HPDE6-E6E7 (cell line): ENCODE results near the gene PARP1.
"Not testable (repeated sequence)": the region's sequence is repeated elsewhere in the genome, so short reads cannot be mapped to it uniquely, and the experiment has no call there.

ENCODE experiments used
- DNase-seq: peaks from one replicate; pipeline ENCODE4 v3.0.0; 2011; ENCODE audit warnings: missing footprints; ENCODE audit errors: extremely low spot score

Gene PARP1

DNA sequence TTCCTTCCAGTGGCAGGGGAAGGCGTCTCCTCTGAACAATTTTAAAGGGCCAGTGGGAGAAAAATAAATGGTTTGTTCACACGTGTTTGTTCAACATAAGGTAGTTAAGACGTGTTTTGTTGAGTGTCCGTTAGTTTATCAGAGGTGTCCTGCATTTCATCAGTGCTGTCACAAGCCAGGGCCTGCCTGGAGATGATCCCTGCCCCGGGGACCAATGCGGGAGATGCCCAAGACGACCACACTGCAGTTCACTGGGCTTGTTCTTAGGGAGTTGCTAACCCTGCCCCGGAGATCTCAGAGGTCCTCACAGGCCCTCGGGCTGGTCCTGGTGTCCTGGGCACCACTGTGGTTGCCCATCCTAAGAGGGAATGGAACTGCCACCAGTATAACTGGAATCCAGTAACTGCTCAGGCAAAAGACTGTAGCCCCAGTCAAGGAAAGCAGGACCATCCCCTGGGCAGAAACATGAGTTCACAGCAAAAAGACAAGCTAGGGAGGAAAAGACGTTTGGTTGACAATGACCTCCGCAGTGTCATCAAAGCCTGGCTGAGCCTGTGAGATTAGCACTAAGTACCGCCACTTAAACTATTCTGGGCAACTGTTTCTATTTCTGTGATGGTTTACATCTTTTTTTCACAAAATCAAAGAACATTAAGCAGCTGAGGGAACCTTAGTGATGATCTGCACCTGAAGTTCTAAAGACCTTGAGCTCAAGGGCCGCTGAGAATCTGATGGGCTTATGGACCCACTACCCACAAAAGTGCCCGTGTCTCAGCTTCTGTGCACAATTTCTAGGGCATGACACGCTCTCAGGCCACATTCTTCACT lies 54.0 kb downstream of the PARP1 start:
- no peak for DNase-seq

DNA sequence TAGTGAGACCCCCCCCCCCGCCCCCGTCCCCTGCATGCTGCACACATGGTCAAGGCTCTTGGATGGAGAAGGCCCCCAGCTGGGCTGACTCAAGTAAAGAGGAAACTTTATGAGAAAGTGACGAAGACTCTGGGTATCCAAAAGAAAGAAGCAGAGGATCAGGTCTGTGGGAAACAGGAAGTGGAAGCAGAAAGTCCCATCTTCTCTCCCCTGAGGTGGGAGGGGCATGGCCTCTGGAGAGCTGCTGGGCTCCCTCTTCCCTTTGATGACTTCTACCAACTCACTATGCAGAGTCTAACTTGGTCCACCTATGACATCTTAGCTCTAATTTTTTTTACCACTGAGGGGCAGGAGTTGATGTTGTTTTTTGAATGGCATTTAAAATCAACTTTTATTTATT lies 56.2 kb downstream of the PARP1 start:
- no peak for DNase-seq

GRCh38 chr1:226350519-226350865 lies 57.4 kb downstream of the PARP1 start:
- DNase-seq = no peak

GRCh38 chr1:226349801-226350518 lies 57.9 kb downstream of the PARP1 start:
- no peak for DNase-seq

GRCh38 chr1:226349081-226349480 lies 58.8 kb downstream of the PARP1 start:
- no peak for DNase-seq

DNA sequence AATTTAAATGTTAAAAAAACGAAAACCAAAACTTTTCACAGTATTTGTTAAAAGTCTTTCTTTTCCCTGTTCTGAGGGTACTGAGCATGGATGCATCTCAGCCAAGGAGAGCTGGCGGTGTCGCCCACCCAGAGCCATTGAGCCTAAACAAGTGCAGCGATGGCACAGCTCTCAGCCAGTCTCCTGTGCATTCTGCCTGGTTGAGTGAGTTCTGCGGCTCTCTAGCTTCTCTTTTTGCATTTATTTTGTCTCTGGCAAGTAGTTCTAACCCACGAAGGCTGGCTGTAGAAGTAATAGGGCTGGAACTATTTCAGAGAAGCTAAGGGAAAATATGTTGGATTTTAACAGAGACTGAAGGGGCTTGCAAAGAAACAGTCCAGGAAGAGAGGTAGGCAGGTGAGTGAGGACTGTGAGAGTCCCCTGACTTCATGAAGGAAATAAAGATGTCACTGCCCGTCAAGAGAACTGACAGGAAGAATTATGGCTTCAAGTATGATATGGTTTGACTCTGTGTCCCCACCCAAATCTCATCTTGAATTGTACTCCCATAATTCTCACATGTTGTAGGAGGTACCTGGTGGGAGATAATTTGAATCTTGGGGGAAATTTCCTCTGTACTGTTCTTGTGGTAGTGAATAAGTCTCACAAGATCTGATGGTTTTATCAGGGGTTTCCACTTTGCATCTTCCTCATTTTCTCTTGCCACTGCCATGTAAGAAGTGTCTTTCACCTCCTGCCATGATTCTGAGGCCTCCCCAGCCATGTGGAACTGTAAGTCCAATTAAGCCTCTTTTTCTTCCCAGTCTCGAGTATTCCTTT lies 63.2 kb downstream of the PARP1 start:
- no peak for DNase-seq

- no peak for DNase-seq
Observed at GRCh38 chr1:226342656-226343055, 65.2 kb downstream of the PARP1 start.

GRCh38 chr1:226340111-226340510 lies 67.8 kb downstream of the PARP1 start:
- DNase-seq = not testable (repeated sequence)

DNA sequence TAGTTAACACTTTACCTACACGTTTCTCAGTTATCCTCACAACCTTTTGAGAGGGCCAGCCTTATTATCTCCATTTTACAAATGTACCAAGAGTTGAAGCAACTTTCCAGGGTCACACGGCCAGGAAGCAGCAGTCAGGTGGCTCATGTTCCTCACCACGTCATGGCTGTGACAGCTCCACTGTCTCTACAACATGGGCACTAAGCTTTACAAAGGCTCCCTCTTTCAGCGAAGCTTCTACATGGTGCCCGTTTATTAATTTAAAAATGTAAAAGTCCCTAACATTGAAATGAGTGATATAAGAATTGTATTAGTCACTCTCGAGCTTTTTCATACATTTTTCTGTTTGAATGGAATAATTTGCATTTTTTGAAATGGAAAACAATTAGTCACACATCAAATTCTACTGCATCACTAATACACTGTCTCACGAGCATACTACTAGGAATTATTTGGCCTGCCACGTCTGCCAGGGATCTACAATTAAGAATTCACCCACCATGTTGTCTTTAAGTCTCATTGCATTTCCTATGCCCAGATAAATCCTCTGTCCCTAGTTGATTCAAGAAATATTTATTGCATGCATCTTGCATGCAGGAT lies 70.5 kb downstream of the PARP1 start:
- DNase-seq = no peak

GRCh38 chr1:226335661-226336060 lies 72.2 kb downstream of the PARP1 start:
- DNase-seq = no peak

GRCh38 chr1:226332947-226333346 lies 74.9 kb downstream of the PARP1 start:
- no peak for DNase-seq

DNA sequence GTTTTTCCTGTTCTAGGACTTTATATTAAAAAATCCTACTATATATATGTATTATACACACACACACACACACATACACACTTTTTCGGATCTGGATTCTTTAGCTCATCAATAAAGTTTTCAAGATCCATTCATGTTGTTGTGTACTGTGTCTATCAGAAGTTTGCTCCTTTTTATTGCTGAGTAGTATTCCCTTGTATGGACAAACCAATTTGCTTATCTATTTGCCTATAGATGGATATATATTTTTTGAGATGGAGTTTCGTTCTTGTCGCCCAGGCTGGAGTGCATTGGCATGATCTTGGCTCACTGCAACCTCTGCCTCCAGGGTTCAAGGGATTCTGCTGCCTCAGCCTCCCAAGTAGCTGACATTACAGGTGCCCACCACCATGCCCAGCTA lies 78.7 kb downstream of the PARP1 start:
- no peak for DNase-seq

- no peak for DNase-seq
Observed at GRCh38 chr1:226327761-226328162, 80.1 kb downstream of the PARP1 start.

DNA sequence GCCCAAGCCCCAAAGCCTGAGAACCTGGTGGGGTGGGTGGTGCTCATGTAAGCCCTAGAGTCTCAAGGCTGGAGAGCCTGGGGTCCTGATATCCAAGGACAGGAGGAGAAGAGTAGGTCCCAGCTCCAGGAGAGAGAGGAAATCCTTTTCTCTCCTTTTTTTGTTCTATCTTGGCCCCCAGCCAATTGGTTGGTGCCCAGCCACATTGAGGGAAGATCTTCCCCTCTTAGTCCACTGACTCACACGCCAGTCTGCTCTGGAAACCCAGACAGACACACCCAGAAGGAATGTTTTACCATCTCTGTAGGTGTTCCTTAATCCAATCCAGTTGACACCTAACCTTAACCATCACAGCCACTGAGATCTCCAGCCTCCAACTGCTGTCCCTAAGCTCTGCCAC lies 82.7 kb downstream of the PARP1 start:
- DNase-seq = peak; percentile 35

DNA sequence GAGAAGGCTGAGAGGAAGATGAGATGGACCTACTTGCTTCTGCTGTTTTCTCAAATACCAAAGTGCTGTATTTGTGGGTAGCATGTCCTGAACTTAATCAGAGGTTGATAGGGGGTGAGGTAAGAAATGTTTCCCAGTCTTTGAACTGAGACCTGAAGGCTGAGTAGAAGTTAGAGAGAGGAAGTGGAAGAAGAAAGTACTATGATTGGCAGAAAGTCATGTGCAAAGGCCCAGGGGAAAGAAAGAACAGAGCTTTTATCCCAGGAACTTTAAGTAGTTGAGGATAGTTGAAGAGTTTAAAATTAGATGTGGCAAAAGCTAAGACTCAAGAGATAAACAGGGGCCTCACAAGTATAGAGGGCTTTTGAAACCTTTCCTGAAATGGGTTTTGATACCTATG lies 83.4 kb downstream of the PARP1 start:
- DNase-seq = no peak

DNA sequence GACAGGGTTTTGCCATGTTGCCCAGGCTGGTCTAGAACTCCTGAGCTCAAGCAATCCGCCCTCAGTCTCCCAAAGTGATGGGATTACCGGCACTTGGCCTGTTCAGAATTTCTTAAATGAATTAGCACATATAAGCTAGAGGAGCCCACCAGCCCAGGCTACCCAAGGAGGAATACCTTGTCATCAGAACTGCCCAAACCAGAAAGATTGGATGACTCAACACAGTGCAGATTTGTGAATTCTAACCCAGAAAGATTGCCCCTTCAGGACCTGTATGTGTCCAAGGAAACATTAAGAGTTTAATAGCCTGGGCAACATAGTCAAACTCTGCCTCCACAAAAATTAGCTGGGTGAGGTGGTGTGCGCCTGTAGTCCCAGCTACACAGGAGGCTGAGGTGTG lies 84.9 kb downstream of the PARP1 start:
- DNase-seq = peak; percentile 38

DNA sequence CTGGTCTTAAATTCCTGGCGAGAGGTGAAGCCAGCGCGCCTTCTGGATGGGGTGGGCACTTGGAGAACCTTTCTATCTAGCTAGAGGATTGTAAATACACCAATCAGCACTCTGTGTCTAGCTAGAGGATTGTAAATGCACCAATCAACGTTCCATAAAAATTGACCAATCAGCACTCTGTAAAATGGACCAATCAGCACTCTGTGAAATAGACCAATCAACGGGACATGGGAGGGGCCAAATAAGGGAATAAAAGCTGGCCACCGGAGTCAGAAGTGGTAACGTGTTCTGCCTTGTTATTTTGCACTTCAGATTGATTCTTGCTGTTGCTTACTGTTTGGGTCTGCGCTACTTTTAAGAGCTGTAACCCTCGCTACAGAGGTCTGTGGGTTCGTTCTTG lies 87.0 kb downstream of the PARP1 start:
- no peak for DNase-seq

DNA sequence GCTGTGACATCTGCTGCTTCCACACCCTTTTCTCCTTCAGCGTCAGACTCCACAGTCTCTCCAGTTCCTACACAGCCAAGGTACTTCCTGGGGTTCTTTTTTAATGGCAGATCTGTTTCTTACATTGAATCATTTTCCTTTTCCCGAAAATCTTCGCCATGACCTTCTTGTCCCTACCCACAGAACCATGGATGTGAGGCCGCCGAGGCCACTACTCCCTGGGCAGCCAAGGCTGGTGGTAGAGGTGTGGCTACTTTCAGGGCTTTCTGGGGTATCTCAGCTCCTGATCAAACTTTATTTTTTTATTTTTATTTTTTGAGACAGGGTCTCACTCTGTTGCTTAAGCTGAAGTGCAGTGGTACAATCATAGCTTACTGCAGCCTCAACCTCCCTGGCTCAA lies 89.4 kb downstream of the PARP1 start:
- DNase-seq = no peak

DNA sequence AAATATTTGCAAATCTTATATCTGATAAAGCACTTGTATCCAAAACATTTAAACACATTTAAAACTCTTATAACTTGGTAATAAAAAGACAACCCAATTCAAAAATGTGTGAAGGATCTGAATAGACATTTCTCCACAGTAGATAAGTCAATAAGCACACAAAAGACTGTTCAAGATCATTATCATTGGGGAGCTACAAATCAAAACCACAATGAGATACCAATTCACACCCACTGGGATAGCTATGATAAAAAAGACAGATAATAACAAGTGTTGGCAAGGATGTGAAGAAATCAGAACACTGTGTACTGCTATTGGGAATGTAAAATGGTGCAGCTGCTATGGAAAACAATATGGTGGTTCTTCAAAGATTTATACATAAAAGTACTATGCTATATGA lies 93.8 kb downstream of the PARP1 start:
- no peak for DNase-seq

GRCh38 chr1:226312065-226312464 lies 95.8 kb downstream of the PARP1 start:
- DNase-seq = no peak

GRCh38 chr1:226311376-226311775 lies 96.5 kb downstream of the PARP1 start:
- DNase-seq = no peak
